Ovary (tissue), 3 donors: Measurements from ENCODE around the gene DGKE.

ENCODE experiments used
- CTCF ChIP-seq, 3 donors: fragments of 450-650 bp in 2 of 3; fragments of 200-600 bp in 1 of 3; IDR thresholded peaks; one replicate each; pipeline versions ENCODE4 v1.5.1 to v1.8.0; 2016 to 2022; ENCODE audit warnings: antibody characterized with exemption in 3 of 3, mild to moderate bottlenecking in 1 of 3
- POLR2A ChIP-seq: fragments of 450-650 bp; IDR thresholded peaks from one replicate; pipeline ENCODE4 v1.6.1; 2017; ENCODE audit warnings: antibody characterized with exemption, mild to moderate bottlenecking, moderate library complexity
- donor health status: DM: no; HTN: no; CAD: no.

GRCh38 chr17:56807723-56808122 is 26.2 kb upstream of the DGKE start:
- TF ChIP-seq CTCF (IDR thresholded peaks at IDR 0.05): no peak
- no peak for TF ChIP-seq POLR2A
